Fibroblast of mammary gland (primary cell): Measurements from ENCODE around the gene FILIP1L.
"Not testable (repeated sequence)": the region's sequence is repeated elsewhere in the genome, so short reads cannot be mapped to it uniquely, and the experiment has no call there.

Source experiments
- DNase-seq: peaks from one replicate; pipeline ENCODE4 v3.0.0-alpha.2; 2010; ENCODE audit warnings: low read depth
- H3K4me3 ChIP-seq: 2 replicates; pipeline ENCODE4 v1.5.1; 2011; ENCODE audit warnings: low read depth, mild to moderate bottlenecking, low read length, moderate library complexity; ENCODE audit not compliant: control insufficient read depth
- TF ChIP-seq, protein P1 (sequence below): conservative IDR thresholded peaks from 2 replicates; pipeline ENCODE4 v1.5.1; 2011; ENCODE audit warnings: low read depth, low read length, inconsistent platforms; ENCODE audit not compliant: control insufficient read depth, insufficient read depth

The FILIP1L gene

DNA sequence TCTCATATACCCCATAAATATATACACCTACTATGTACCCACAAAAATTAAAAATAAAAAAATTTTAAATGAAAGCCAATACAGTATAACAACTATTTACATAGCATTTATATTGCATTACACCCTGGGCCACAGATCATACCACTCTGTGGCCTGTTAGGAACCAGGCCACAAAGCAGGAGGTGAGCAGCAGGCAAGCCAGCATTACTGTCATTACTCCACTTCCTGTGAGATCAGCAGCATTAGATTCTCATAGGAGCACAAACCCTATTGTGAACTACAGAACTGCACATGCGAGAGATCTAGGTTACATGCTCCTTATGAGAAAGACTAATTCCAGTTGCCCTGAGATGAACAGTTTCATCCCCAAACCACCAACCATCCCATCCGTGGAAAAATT lies 17.4 kb downstream of the FILIP1L start:
- no peak overlapping the region for H3K4me3 ChIP-seq
- TF ChIP-seq, protein P1, sequence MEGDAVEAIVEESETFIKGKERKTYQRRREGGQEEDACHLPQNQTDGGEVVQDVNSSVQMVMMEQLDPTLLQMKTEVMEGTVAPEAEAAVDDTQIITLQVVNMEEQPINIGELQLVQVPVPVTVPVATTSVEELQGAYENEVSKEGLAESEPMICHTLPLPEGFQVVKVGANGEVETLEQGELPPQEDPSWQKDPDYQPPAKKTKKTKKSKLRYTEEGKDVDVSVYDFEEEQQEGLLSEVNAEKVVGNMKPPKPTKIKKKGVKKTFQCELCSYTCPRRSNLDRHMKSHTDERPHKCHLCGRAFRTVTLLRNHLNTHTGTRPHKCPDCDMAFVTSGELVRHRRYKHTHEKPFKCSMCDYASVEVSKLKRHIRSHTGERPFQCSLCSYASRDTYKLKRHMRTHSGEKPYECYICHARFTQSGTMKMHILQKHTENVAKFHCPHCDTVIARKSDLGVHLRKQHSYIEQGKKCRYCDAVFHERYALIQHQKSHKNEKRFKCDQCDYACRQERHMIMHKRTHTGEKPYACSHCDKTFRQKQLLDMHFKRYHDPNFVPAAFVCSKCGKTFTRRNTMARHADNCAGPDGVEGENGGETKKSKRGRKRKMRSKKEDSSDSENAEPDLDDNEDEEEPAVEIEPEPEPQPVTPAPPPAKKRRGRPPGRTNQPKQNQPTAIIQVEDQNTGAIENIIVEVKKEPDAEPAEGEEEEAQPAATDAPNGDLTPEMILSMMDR, result no peak
- no peak for DNase-seq

DNA sequence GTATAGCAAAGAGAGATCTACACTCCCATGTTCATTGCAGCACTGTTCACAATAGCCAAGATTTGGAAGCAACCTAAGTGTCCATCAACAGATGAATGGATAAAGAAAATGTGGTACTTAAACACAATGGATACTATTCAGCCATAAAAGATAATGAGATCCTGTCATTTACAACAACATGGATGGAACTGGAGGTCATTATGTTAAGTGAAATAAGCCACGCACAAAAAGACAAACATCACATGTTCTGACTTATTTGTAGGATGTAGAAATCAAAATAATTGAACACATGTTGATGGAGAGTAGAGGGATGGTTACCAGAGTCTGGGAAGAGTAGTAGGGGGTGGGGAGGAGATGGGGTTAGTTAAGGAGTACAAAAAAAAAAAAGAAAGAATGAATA lies 18.0 kb downstream of the FILIP1L start:
- not testable (repeated sequence) for DNase-seq, H3K4me3 ChIP-seq

DNA sequence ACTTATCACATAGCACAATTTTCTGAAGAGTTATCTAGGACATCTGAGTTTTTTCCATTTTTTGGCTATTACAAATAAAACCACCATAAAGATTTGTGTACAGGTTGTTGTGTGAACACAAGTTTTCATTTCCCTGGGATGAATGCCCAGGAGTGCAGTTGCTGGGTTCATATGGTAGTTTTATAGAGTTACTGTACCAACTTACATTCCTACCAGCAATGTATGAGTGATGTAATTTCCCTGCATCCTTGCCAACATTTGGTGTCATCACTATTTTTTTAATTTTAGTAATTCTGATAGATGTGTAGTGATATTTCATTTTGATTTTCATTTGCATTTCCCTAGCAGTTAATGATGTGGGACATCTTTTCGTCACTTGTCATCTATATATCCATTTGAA lies 20.5 kb downstream of the FILIP1L start:
- no peak overlapping the region for H3K4me3 ChIP-seq
- TF ChIP-seq, protein P1, result no peak
- DNase-seq, result no peak

DNA sequence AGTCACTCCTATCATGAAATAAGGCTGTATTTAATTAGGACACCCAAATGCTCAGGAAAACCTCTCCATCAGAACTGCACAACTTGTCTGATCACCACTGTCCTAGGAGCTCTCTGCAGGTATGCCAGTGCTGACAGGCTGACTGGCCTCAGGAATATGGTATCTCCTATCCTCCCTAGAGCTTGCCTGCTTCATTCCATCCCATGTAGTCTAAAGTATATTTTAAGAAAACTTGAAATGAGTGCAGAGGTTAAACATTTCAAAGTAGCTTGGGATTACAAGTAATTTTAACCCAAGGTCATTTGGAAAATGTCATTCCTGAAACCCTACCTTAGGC lies 23.7 kb downstream of the FILIP1L start:
- TF ChIP-seq, protein P1, result no peak
- no peak for DNase-seq
- H3K4me3 ChIP-seq, result no peak overlapping the region

DNA sequence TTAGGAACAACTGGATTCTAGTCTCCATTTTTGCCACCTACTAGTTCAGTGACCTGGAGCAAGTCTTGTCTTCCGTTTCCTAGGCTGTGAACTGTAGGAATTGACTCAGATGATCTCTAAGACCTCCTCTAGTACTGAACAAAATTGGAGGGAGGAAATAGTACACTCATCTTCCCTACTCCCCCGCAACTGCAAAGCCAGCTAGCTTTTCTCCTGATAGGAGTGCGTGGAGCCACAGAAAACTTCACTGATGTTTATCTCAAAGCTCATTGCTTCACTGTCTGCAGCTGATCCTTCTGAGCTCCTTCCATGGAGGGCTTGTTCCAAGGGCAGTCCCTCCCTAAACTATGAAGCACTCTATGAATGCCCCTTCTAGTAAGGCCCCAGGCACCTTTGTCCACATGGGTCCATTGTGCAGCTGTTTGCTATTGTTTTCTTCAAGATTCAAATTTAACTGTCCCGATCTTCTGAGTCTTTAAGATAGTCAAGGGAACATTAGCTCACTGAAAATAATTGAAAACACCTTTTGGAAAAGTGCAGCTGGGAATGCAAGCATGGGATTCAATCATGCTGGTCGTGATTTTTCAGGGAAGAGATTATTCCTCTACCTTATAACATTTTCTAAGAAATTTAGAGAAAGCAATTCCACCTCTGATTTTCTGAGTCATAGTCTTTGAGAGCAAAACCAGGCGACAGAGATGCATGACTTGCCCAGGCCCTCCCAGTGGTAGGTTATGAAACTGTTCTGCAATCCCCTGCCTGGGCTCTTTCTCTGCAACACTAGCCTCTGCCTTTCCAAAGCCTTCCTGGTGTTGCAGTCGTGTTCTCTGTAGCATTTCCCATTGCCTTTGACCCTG lies 24.3 kb downstream of the FILIP1L start:
- TF ChIP-seq, protein P1, result peak; percentile 67
- no peak overlapping the region for H3K4me3 ChIP-seq
- peak; percentile 82 for DNase-seq

DNA sequence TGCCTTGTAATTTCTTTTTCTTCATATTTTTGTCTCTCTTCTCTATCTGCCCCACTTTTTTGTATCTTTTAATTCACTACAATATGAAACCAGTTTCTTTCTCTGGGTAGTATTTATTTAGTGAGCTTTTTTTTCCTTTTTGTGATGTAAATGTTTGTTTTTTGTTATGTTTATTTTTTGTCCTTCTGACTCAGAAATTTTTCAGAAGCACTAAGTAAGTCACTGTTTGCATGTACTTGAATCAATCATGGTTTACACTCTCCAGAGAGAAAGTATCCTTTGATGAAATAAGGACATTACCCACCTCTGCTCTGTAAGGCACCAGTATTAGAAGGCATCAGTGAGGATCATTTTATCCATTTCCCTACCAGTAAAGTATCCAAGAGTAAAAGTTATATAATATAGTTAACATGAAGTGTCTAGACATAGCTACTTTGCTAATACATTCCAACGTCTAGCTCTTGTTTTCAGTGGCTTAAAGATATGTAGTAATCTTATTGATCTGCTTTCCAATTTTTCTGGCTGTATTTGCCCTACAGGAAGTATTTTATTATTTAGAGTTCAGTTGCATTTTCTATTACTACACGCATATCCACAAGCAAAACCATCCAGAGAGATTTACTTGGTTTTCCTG lies 25.4 kb downstream of the FILIP1L start:
- no peak for DNase-seq
- TF ChIP-seq, protein P1, result no peak
- no peak overlapping the region for H3K4me3 ChIP-seq

DNA sequence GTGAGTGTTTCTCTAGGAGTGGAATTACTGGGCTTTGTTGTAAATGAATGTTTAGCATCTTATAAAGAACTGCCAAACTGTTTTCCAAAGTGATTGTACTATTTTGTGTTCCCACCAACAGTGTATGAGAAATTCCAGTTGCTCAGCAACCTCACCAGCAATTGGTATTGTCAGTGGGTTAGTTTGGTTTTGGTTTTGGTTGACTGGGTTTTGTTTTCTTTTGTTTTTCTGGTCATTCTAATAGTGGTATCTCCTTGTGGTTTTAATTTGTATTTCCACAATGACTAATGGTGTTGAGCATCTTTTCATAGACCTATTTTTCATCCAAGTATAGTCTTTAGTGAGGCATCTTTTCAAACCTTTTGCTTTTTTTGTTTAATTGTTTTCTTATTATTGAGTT lies 27.1 kb downstream of the FILIP1L start:
- DNase-seq, result peak; percentile 84
- H3K4me3 ChIP-seq, result no peak overlapping the region
- TF ChIP-seq, protein P1, result no peak
